Measurements from ENCODE around the gene DHRS9. TPM values are rescaled to one million over a fixed set of nuclear protein-coding genes. Genes with fewer than 3 reads are reported as not detected.

The DHRS9 gene
- total RNA-seq, 1 experiment from 2014 or later, result 0.22 TPM

GRCh38 chr2:169073211-169073962, 4.0 kb downstream of the DHRS9 start:
- no peak for TF ChIP-seq EZH2phosphoT487 (IDR thresholded peaks at IDR 0.05; ENCODE audit: borderline replicate concordance, low read length)
- no peak for TF ChIP-seq EZH2 (IDR thresholded peaks at IDR 0.05; ENCODE audit: low read length, unreplicated experiment)
- no peak for TF ChIP-seq CTCF (conservative IDR thresholded peaks at IDR 0.05; ENCODE audit: low read depth, low read length)
- Histone ChIP-seq H3K9me3 (ENCODE audit: low read length) (0 out of 2 replicates have a peak, but pooled peaks cover 5% of the 10 kb centered on the region), H3K27me3 (ENCODE audit: low read length) (no peaks in the 10 kb centered on the region), H3K4me1 (ENCODE audit: insufficient read depth, low read length) (peaks cover 38% of the 10 kb centered on the region), H3K27ac (ENCODE audit: low read length) (peak overlapping the region; percentile 87), H3K9me2 (replicated peaks; ENCODE audit: low read length) (no peaks in the 10 kb centered on the region), H2AFZ (ENCODE audit: low read length) (no peak overlapping the region), H4K20me1 (ENCODE audit: low read length) (no peaks in the 10 kb centered on the region), H3F3A (ENCODE audit: low read length, unreplicated experiment) (no peaks in the 10 kb centered on the region), H3K36me3 (ENCODE audit: low read depth, low read length) (no peaks in the 10 kb centered on the region), H3K4me2 (ENCODE audit: low read length) (no peak overlapping the region), H3K9ac (ENCODE audit: low read length) (peak overlapping the region; percentile 32; the same call in 1 of the 2 replicates), H3K4me3 (ENCODE audit: low read length) (no peak overlapping the region), H3K79me2 (ENCODE audit: low read length) (no peaks in the 10 kb centered on the region)
- ChIA-PET POLR2A (ENCODE audit: unreplicated experiment) (no interaction called here), CTCF (no interaction called here)
- DNase-seq (peak; percentile 59), ATAC-seq (peak; percentile 11; the same call in 1 of the 2 replicates)
- no TSS peak for BruUV-seq (replicated peaks)
- intact Hi-C loops (cut with micrococcal nuclease), result no loop called here

GRCh38 chr2:169073963-169074751, 4.8 kb downstream of the DHRS9 start:
- peaks cover 31% of the 10 kb centered on the region for H3K4me1 ChIP-seq (ENCODE audit: insufficient read depth, low read length)
- TF ChIP-seq EZH2 (IDR thresholded peaks at IDR 0.05; ENCODE audit: low read length, unreplicated experiment) (no peak), EZH2phosphoT487 (IDR thresholded peaks at IDR 0.05; ENCODE audit: borderline replicate concordance, low read length) (no peak), CTCF (conservative IDR thresholded peaks at IDR 0.05; ENCODE audit: low read depth, low read length) (no peak)
- ChIA-PET CTCF (no interaction called here), POLR2A (ENCODE audit: unreplicated experiment) (no interaction called here)
- H3K27me3 ChIP-seq (ENCODE audit: low read length), result no peaks in the 10 kb centered on the region
- peak; percentile 27; the same call in 1 of the 2 replicates for ATAC-seq
- 0 out of 2 replicates have a peak, but pooled peaks cover 5% of the 10 kb centered on the region for H3K9me3 ChIP-seq (ENCODE audit: low read length)
- H4K20me1 ChIP-seq (ENCODE audit: low read length), result no peaks in the 10 kb centered on the region
- no peaks in the 10 kb centered on the region for H3K79me2 ChIP-seq (ENCODE audit: low read length)
- H2AFZ ChIP-seq (ENCODE audit: low read length), result 0 out of 2 replicates have a peak overlapping the region, but pooled peaks have one; percentile 8
- H3K4me3 ChIP-seq (ENCODE audit: low read length), result no peak overlapping the region
- H3F3A ChIP-seq (ENCODE audit: low read length, unreplicated experiment), result no peaks in the 10 kb centered on the region
- H3K36me3 ChIP-seq (ENCODE audit: low read depth, low read length), result no peaks in the 10 kb centered on the region
- no TSS peak for BruUV-seq (replicated peaks)
- DNase-seq, result peak; percentile 65
- H3K27ac ChIP-seq (ENCODE audit: low read length), result peak overlapping the region; percentile 87
- intact Hi-C loops (cut with micrococcal nuclease), result no loop called here
- H3K4me2 ChIP-seq (ENCODE audit: low read length), result no peak overlapping the region
- H3K9me2 ChIP-seq (replicated peaks; ENCODE audit: low read length), result no peaks in the 10 kb centered on the region
- peak overlapping the region; percentile 32; the same call in 1 of the 2 replicates for H3K9ac ChIP-seq (ENCODE audit: low read length)
